Skin of body (tissue), 1 donor: ENCODE measurements around the gene USP9Y. TPM values are rescaled to one million over a fixed set of nuclear protein-coding genes. Genes with fewer than 3 reads are reported as not detected.

Experiments
- total RNA-seq: library from RNA; depleted of rRNA; stranded (reverse); fragments of >200 nt; gene quantifications from one replicate; pipeline ENCODE4 v1.2.3, GENCODE V29; 2014

The USP9Y gene
- total RNA-seq, 1 donor from 2014 or later = 0.10 TPM

Other genes starting within 250 kb of the USP9Y start
- 0.10 TPM for gene DDX3Y, start 203.6 kb downstream of the USP9Y start, total RNA-seq